Measurements from ENCODE around the gene RAB7A. TPM values are rescaled to one million over a fixed set of nuclear protein-coding genes. Genes with fewer than 3 reads are reported as not detected.

The RAB7A gene
- total and polyA plus RNA-seq, 2 of the 8 experiments (the other 6 are each of a cell fraction or from before 2014, with no cell fraction given), result 179 to 195 TPM

- no peak overlapping the region for H2AK5ac ChIP-seq (ENCODE audit: low read depth, low read length)
- no peak overlapping the region for H3K4me2 ChIP-seq (ENCODE audit: insufficient read depth in 1 of 2, low read depth in 2 of 2, low read length in 2 of 2)
- no peak overlapping the region for H3K27ac ChIP-seq (ENCODE audit: low read depth, low read length)
- H3K79me1 ChIP-seq (ENCODE audit: low read depth, low read length), result peaks cover 13% of the 10 kb centered on the region
- no peak overlapping the region for H3K14ac ChIP-seq (ENCODE audit: insufficient read length)
- no peak overlapping the region for H3K23ac ChIP-seq (ENCODE audit: insufficient read length)
- H3K79me2 ChIP-seq (ENCODE audit: control insufficient read depth in 1 of 2, insufficient read depth in 2 of 2, low read length in 2 of 2), result peaks cover 32 to 89% of the 10 kb centered on the region in 2 experiments
- no peak overlapping the region for H2AFZ ChIP-seq (ENCODE audit: low read length)
- H3K23me2 ChIP-seq (ENCODE audit: low read depth, low read length), result no peaks in the 10 kb centered on the region
- no peak overlapping the region for H2BK120ac ChIP-seq (replicated peaks; ENCODE audit: low read depth, low read length)
- H2BK12ac ChIP-seq (ENCODE audit: low read depth, low read length), result no peak overlapping the region
- H3K9me3 ChIP-seq (ENCODE audit: insufficient read depth in 2 of 2, low read depth in 1 of 2, low read length in 1 of 2), result peaks cover 6 to 10% of the 10 kb centered on the region in 2 experiments; a peak in 3 of 4 replicates
- ChIA-PET POLR2A (ENCODE audit: partially characterized antibody) (interaction anchor here (0.9 to 1.9 kb wide), 3 partner anchors 18 to 134 kb away, joined by 3 to 4 read pairs (median 3); partner anchors contain the start of gene ACAD9), CTCF (ENCODE audit: partially characterized antibody) (interaction anchor here (0.6 to 3.3 kb wide), 17 partner anchors 8 to 688 kb away, joined by 3 to 24 read pairs (median 5); partner anchors contain the start of gene RAB7A)
- no peak overlapping the region for H4K91ac ChIP-seq (replicated peaks; ENCODE audit: insufficient read length, low read length)
- H4K8ac ChIP-seq (ENCODE audit: extremely low read depth, insufficient read depth, low read length), result no peak overlapping the region
- no peak overlapping the region for H3K4ac ChIP-seq (replicated peaks; ENCODE audit: insufficient read length, low read depth, low read length)
- H3K27me3 ChIP-seq (replicated peaks in 1 of 4; ENCODE audit: control insufficient read depth in 3 of 4, extremely low read depth in 1 of 4, insufficient read depth in 3 of 4, low read length in 3 of 4), result no peaks in the 10 kb centered on the region
- H3K9ac ChIP-seq (replicated peaks in 1 of 4; ENCODE audit: extremely low read depth in 1 of 4, low read depth in 3 of 4, low read length in 3 of 4), result no peak overlapping the region
- H2BK20ac ChIP-seq (ENCODE audit: low read length), result no peak overlapping the region
- H3K56ac ChIP-seq (replicated peaks; ENCODE audit: insufficient read length, low read depth, low read length), result no peak overlapping the region
- H4K5ac ChIP-seq (ENCODE audit: insufficient read length, low read depth, low read length), result no peak overlapping the region
- no peaks in the 10 kb centered on the region for H3K4me1 ChIP-seq (replicated peaks in 1 of 4; ENCODE audit: control insufficient read depth in 3 of 4, insufficient read depth in 4 of 4, low read length in 3 of 4)
- no peak overlapping the region for H2BK15ac ChIP-seq (ENCODE audit: low read length)
- no peak for DNase-seq (ENCODE audit: low read depth in 1 of 2, low spot score in 2 of 2)
- no peak overlapping the region for H2BK5ac ChIP-seq (ENCODE audit: low read depth, low read length)
- FAIRE-seq, result no peak
- H4K20me1 ChIP-seq (replicated peaks in 1 of 2; ENCODE audit: control insufficient read depth in 1 of 2, insufficient read depth in 2 of 2, low read length in 2 of 2), result peaks cover 5 to 8% of the 10 kb centered on the region in 2 experiments
- 90% methylated on average over 3 of the region's 3 CpGs; no CpG with 5 or more reads in 1 of the 2 experiments for WGBS, 2 experiments (ENCODE audit: extremely low coverage in 1 of 2, insufficient coverage in 1 of 2, insufficient read length in 1 of 2, insufficient replicate concordance in 2 of 2, low coverage in 1 of 2, low lambda C conversion rate in 2 of 2, missing lambda C conversion rate in 1 of 2)
- H3K36me3 ChIP-seq (ENCODE audit: control insufficient read depth in 2 of 4, insufficient read depth in 4 of 4, low read length in 3 of 4), result peaks cover 0 to 32% (median 13%) of the 10 kb centered on the region in 4 experiments; a peak in 4 of 8 replicates
- no peak overlapping the region for H3K4me3 ChIP-seq (ENCODE audit: extremely low read depth in 1 of 4, insufficient read depth in 2 of 4, low read depth in 3 of 4, low read length in 4 of 4)
- H3K18ac ChIP-seq (ENCODE audit: extremely low read depth, low read length), result no peak overlapping the region
- no peak for TF ChIP-seq USF2 (IDR thresholded peaks at IDR 0.05; ENCODE audit: low read length)
- no peak for TF ChIP-seq FOSL1 (IDR thresholded peaks at IDR 0.05; ENCODE audit: insufficient read depth, low read depth, low read length)
- peak; percentile 36 to 63 (median 57) for TF ChIP-seq CTCF (IDR thresholded peaks at IDR 0.05; ENCODE audit: control extremely low read depth in 1 of 3, insufficient read depth in 1 of 3, low read depth in 1 of 3, low read length in 3 of 3)
- TF ChIP-seq RAD21 (IDR thresholded peaks at IDR 0.05 in 1 of 2, conservative IDR thresholded peaks at IDR 0.05 in 1 of 2; ENCODE audit: low read depth in 2 of 2, low read length in 2 of 2), result peak; percentile 33 to 52; a peak in 3 of 4 replicates
- TF ChIP-seq TCF12 (IDR thresholded peaks at IDR 0.05; ENCODE audit: low read depth, low read length), result no peak
- no peak for TF ChIP-seq HDAC2 (IDR thresholded peaks at IDR 0.05; ENCODE audit: borderline replicate concordance in 1 of 2, low read depth in 2 of 2, low read length in 2 of 2)
- TF ChIP-seq PHF8 (conservative IDR thresholded peaks at IDR 0.05; ENCODE audit: low read depth, low read length), result no peak
- TF ChIP-seq MAFK (IDR thresholded peaks at IDR 0.05; ENCODE audit: low read depth, low read length), result no peak
- TF ChIP-seq SP4 (IDR thresholded peaks at IDR 0.05; ENCODE audit: low read length), result no peak
Measured at GRCh38 chr3:128745742-128746141, 19.8 kb downstream of the RAB7A start.

Measured in H1 (cell line).